22Rv1 (cell line): ENCODE measurements around the gene EIF3D.

Experiments
- ZFX ChIP-seq: fragments of 450-650 bp; IDR thresholded peaks from 2 replicates; pipeline ENCODE4 v1.6.1; 2017; ENCODE audit warnings: antibody characterized with exemption, borderline replicate concordance
- TF ChIP-seq, protein P1 (sequence below): fragments of 450-650 bp; IDR thresholded peaks from 2 replicates; pipeline ENCODE4 v1.5.1; 2017; ENCODE audit warnings: mild to moderate bottlenecking

DNA sequence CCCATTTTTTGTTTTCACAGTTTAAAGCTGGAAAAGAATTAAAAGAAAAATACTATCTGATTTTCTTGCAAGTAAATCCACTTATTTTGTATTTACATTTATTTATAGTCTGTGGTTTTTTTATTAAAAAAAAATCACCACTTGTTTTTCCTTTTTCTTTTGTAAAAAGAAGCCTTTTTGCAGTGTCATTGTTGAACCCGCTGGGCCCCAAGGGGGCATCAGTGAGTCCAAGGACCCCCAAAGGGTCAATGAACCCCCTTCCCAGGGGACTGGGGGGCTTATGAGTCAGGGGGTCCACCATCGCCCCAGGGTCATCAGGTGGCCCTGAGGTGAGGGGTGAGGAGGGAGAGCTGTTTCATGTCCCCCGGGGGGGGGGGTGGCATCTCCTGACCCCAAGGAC, 34.0 kb upstream of the EIF3D start:
- TF ChIP-seq, protein P1, sequence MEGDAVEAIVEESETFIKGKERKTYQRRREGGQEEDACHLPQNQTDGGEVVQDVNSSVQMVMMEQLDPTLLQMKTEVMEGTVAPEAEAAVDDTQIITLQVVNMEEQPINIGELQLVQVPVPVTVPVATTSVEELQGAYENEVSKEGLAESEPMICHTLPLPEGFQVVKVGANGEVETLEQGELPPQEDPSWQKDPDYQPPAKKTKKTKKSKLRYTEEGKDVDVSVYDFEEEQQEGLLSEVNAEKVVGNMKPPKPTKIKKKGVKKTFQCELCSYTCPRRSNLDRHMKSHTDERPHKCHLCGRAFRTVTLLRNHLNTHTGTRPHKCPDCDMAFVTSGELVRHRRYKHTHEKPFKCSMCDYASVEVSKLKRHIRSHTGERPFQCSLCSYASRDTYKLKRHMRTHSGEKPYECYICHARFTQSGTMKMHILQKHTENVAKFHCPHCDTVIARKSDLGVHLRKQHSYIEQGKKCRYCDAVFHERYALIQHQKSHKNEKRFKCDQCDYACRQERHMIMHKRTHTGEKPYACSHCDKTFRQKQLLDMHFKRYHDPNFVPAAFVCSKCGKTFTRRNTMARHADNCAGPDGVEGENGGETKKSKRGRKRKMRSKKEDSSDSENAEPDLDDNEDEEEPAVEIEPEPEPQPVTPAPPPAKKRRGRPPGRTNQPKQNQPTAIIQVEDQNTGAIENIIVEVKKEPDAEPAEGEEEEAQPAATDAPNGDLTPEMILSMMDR = no peak
- TF ChIP-seq ZFX = no peak
